GM23248 (cell line): ENCODE data around the gene MINDY4. TPM values are rescaled to one million over a fixed set of nuclear protein-coding genes. Genes with fewer than 3 reads are reported as not detected.

Experiments
- DNase-seq: peaks from one replicate; pipeline ENCODE4 v3.0.0-alpha.2; 2015
- H2AFZ ChIP-seq: fragments of 200-600 bp; sonication (generic); 2 replicates; pipeline ENCODE4 v1.6.1; 2016; ENCODE audit warnings: antibody characterized with exemption
- H3F3A ChIP-seq: fragments of 200-600 bp; sonication (generic); 2 replicates; pipeline ENCODE4 v1.6.1; 2016; ENCODE audit warnings: mild to moderate bottlenecking, antibody characterized with exemption, mixed run types; ENCODE audit not compliant: insufficient read depth
- H3K27ac ChIP-seq: fragments of 200-600 bp; sonication (generic); 2 replicates; pipeline ENCODE4 v1.5.1; 2016; ENCODE audit warnings: mild to moderate bottlenecking
- H3K27me3 ChIP-seq: fragments of 200-600 bp; sonication (generic); replicated peaks from 2 replicates; pipeline ENCODE4 v1.6.1; 2016; ENCODE audit warnings: mild to moderate bottlenecking; ENCODE audit not compliant: insufficient read depth
- H3K36me3 ChIP-seq: fragments of 200-600 bp; sonication (generic); 2 replicates; pipeline ENCODE4 v1.6.1; 2016; ENCODE audit warnings: low read depth, mild to moderate bottlenecking
- H3K4me1 ChIP-seq: fragments of 200-600 bp; sonication (generic); 2 replicates; pipeline ENCODE4 v1.6.1; 2016; ENCODE audit warnings: mild to moderate bottlenecking; ENCODE audit not compliant: insufficient read depth
- H3K4me2 ChIP-seq: fragments of 200-600 bp; sonication (generic); one replicate; pipeline ENCODE4 v1.6.1; 2016; ENCODE audit warnings: mild to moderate bottlenecking; ENCODE audit not compliant: unreplicated experiment
- H3K4me3 ChIP-seq: fragments of 200-600 bp; sonication (generic); 2 replicates; pipeline ENCODE4 v1.5.1; 2016; ENCODE audit warnings: mild to moderate bottlenecking
- H3K79me2 ChIP-seq: fragments of 200-600 bp; sonication (generic); 2 replicates; pipeline ENCODE4 v1.6.1; 2016; ENCODE audit warnings: mild to moderate bottlenecking; ENCODE audit not compliant: insufficient read depth
- H3K9ac ChIP-seq: fragments of 200-600 bp; sonication (generic); 2 replicates; pipeline ENCODE4 v1.6.1; 2016; ENCODE audit warnings: mild to moderate bottlenecking
- H3K9me2 ChIP-seq: fragments of 200-600 bp; sonication (generic); 2 replicates; pipeline ENCODE4 v1.6.1; 2016; ENCODE audit warnings: mixed run types, mild to moderate bottlenecking, moderate library complexity; ENCODE audit not compliant: insufficient read depth
- H3K9me3 ChIP-seq: fragments of 200-600 bp; sonication (generic); one replicate; pipeline ENCODE4 v1.6.1; 2017; ENCODE audit warnings: low read depth
- H4K20me1 ChIP-seq: fragments of 200-600 bp; sonication (generic); 2 replicates; pipeline ENCODE4 v1.6.0; 2016; ENCODE audit not compliant: insufficient read depth
- EZH2 ChIP-seq: fragments of 200-600 bp; sonication (generic); IDR thresholded peaks from 2 replicates; pipeline ENCODE4 v1.6.1; 2018; ENCODE audit warnings: antibody characterized with exemption, mild to moderate bottlenecking; ENCODE audit not compliant: insufficient read depth, poor library complexity, severe bottlenecking
- EZH2phosphoT487 ChIP-seq: fragments of 200-600 bp; sonication (generic); IDR thresholded peaks from 2 replicates; pipeline ENCODE4 v1.6.1; 2018; ENCODE audit warnings: antibody characterized with exemption, moderate library complexity, mild to moderate bottlenecking, low read depth; ENCODE audit not compliant: insufficient read depth
- WGBS, 2 experiments: methylation state at CpG; one replicate each; pipeline ENCODE4 v1.1.6; 2015 to 2017; ENCODE audit warnings: low lambda C conversion rate in 2 of 2, low coverage in 1 of 2; ENCODE audit errors: missing lambda C conversion rate in 2 of 2; 5-methylcytosine and 5-hydroxymethylcytosine counted together
- in situ Hi-C: fragments of 300-500 bp; cut with MboI; formaldehyde crosslinking; loops from 2 replicates; pipeline ENCODE4 v1.15.0; 2020
- polyA plus RNA-seq: library from polyadenylated mRNA; unstranded; fragments of >200 nt; fragmentation: Nextera tagmentation; extraction: Ambion mirVana; gene quantifications from 2 replicates; pipeline ENCODE4 v1.2.1, GENCODE V29; 2016
- total RNA-seq: library from RNA; depleted of rRNA; stranded (reverse); fragments of >200 nt; shearing (Covaris generic); gene quantifications from 2 replicates; pipeline ENCODE4 v1.2.3, GENCODE V29; 2014

The MINDY4 gene
- total and polyA plus RNA-seq, 2 experiments from 2014 or later: 2.5 to 3.5 TPM

GRCh38 chr7:30859202-30859939 is 88.2 kb downstream of the MINDY4 start:
- DNase-seq: no peak
- Histone ChIP-seq H2AFZ (no peak overlapping the region), H3K9me2 (no peaks in the 10 kb centered on the region), H3K4me1 (no peaks in the 10 kb centered on the region), H3K27me3 (no peaks in the 10 kb centered on the region), H3K79me2 (no peaks in the 10 kb centered on the region), H3K36me3 (no peaks in the 10 kb centered on the region), H3K27ac (no peak overlapping the region), H3K4me2 (no peak overlapping the region), H4K20me1 (no peaks in the 10 kb centered on the region), H3K4me3 (no peak overlapping the region), H3K9me3 (no peaks in the 10 kb centered on the region), H3F3A (no peaks in the 10 kb centered on the region), H3K9ac (no peak overlapping the region)
- in situ Hi-C loops: no loop called here
- 83 to 84% methylated on average over 10 of the region's 10 CpGs for WGBS, 2 experiments
- no peak for TF ChIP-seq EZH2phosphoT487
- TF ChIP-seq EZH2: no peak

GRCh38 chr7:30859940-30860496 is 88.8 kb downstream of the MINDY4 start:
- H3K9me3 ChIP-seq: no peaks in the 10 kb centered on the region
- H3K4me2 ChIP-seq: no peak overlapping the region
- no peak overlapping the region for H2AFZ ChIP-seq
- no peaks in the 10 kb centered on the region for H3F3A ChIP-seq
- no peak overlapping the region for H3K27ac ChIP-seq
- no peaks in the 10 kb centered on the region for H3K9me2 ChIP-seq
- no peaks in the 10 kb centered on the region for H3K79me2 ChIP-seq
- no peaks in the 10 kb centered on the region for H3K27me3 ChIP-seq
- in situ Hi-C loops: no loop called here
- no peak overlapping the region for H3K4me3 ChIP-seq
- whole genome bisulfite sequencing, 2 experiments: 63 to 68% methylated on average over 13 of the region's 13 CpGs
- TF ChIP-seq EZH2phosphoT487: no peak
- no peak for TF ChIP-seq EZH2
- no peaks in the 10 kb centered on the region for H3K36me3 ChIP-seq
- no peaks in the 10 kb centered on the region for H4K20me1 ChIP-seq
- no peak for DNase-seq
- no peak overlapping the region for H3K9ac ChIP-seq
- no peaks in the 10 kb centered on the region for H3K4me1 ChIP-seq

GRCh38 chr7:30861612-30862011 is 90.4 kb downstream of the MINDY4 start:
- TF ChIP-seq EZH2phosphoT487 (no peak), EZH2 (no peak)
- H4K20me1 ChIP-seq: no peaks in the 10 kb centered on the region
- DNase-seq: no peak
- no peaks in the 10 kb centered on the region for H3K4me1 ChIP-seq
- WGBS, 2 experiments: 82 to 90% methylated on average over 7 of the region's 7 CpGs
- no peak overlapping the region for H3K4me3 ChIP-seq
- H3K27me3 ChIP-seq: no peaks in the 10 kb centered on the region
- no peaks in the 10 kb centered on the region for H3K79me2 ChIP-seq
- no peaks in the 10 kb centered on the region for H3K9me3 ChIP-seq
- no peak overlapping the region for H3K9ac ChIP-seq
- no peak overlapping the region for H3K27ac ChIP-seq
- H3K36me3 ChIP-seq: no peaks in the 10 kb centered on the region
- no peak overlapping the region for H2AFZ ChIP-seq
- in situ Hi-C loops: no loop called here
- no peak overlapping the region for H3K4me2 ChIP-seq
- no peaks in the 10 kb centered on the region for H3F3A ChIP-seq
- H3K9me2 ChIP-seq: no peaks in the 10 kb centered on the region

GRCh38 chr7:30862995-30863705 is 91.9 kb downstream of the MINDY4 start:
- in situ Hi-C loops: no loop called here
- TF ChIP-seq EZH2phosphoT487 (no peak), EZH2 (no peak)
- H3K9me2 ChIP-seq: no peaks in the 10 kb centered on the region
- no peaks in the 10 kb centered on the region for H3K4me1 ChIP-seq
- H3K9me3 ChIP-seq: no peaks in the 10 kb centered on the region
- H3F3A ChIP-seq: no peaks in the 10 kb centered on the region
- no peak overlapping the region for H3K27ac ChIP-seq
- no peaks in the 10 kb centered on the region for H4K20me1 ChIP-seq
- H3K27me3 ChIP-seq: no peaks in the 10 kb centered on the region
- WGBS, 2 experiments: 51 to 55% methylated on average over 9 of the region's 9 CpGs
- no peak overlapping the region for H3K4me2 ChIP-seq
- no peaks in the 10 kb centered on the region for H3K79me2 ChIP-seq
- no peak overlapping the region for H3K4me3 ChIP-seq
- no peak for DNase-seq
- H2AFZ ChIP-seq: no peak overlapping the region
- no peaks in the 10 kb centered on the region for H3K36me3 ChIP-seq
- no peak overlapping the region for H3K9ac ChIP-seq
